Smooth muscle cell of trachea (primary cell): ENCODE data around the gene STX1B. TPM values are rescaled to one million over a fixed set of nuclear protein-coding genes. Genes with fewer than 3 reads are reported as not detected.

ENCODE experiments used
- total RNA-seq: library from RNA; depleted of rRNA; stranded (reverse); fragments of >200 nt; gene quantifications from 2 replicates; pipeline ENCODE4 v1.2.1, GENCODE V29; 2014

Gene STX1B
- total RNA-seq: 2.6 and 3.6 TPM in 2 replicates

DNA sequence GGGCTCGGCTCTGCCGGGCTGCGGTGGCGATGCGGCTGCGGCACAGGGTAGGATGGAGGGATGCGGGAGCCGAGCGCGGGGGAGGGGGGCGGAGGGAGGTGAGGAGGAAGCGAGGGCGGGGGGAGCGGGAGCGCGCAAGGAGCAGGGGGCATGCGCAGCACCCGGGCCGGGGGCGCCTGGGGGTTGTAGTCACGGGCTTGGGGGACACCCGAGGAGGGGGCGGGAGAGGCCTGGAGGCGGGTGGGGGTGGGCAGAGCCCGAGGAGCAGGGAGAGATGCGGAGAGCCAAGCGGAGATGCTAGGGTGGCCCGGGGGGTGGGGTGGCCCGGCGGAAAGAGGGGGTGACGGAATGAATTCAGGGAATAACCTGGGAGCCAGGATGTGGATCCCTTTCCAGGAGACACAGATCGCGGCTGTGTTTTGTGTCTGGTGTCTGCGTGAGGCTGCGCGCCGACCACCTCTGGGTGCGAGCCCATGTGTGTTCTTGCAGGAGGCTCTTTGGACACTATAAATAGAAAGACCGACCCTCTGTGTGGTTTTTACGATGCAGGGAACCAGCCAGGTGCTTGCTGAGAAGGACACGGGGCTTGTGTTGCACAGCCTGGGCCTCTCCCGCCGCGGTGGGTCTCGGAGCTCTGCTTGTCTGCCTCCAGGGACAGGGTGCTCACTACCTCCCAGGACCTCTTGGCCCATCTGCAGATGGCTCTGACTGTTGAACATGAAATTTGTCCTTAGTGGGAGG is at the start of gene STX1B:
Gene STX1B (minus strand): TSS at position 54 of the 741 bp plus-strand sequence. CDS start 242 bp downstream, outside the sequence.

DNA sequence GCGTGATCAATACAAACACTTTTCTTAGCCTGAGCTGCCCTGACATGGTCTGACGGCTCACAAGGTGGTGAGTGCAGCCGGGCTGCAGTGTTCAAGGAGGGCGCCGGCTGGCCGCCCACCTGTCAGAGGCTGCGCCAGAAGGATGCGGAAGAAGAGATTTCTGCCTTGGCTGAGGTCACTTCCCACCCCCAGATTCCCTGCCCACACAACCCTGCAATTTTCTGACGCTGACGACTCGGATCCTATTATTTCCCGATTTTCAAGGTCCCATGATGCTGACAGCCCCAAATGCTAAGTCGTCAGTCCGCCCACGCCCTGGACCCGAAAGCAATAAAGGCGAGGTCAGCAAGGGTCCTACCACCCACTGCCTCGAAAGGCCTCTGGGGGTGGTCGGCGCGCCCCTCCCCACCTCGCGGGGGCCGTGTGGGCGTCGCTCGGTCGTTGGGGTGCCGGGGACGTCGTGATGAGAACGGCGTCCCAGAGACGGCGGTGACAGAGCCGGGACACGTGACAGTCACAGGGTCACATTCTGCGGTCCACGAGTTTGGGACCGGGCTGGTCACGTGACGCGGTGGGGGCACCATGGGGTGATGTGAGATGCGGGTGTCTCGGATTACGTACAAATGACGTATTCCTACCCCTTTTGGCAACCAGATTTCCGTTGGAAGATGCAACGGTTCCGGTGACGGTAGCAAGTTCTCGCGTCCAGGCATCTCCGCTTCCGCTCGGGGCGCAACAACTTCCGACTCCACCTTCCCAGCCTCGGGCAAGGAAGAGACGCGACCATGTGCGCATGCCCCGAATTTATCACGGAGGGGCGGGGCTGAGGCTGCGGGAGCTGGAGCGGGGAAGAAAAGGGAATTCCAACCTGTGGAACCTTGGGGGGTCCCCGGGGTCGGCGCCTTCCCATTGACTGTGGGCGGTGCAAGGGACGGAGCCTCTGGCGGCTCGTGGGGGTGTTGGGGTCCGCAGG is 22.6 kb upstream of the STX1B start, which contains the start of gene STX4:
Gene STX4 (plus strand): TSS at position 823 of the 973 bp plus-strand sequence. CDS start 248 bp downstream, outside the sequence.

DNA sequence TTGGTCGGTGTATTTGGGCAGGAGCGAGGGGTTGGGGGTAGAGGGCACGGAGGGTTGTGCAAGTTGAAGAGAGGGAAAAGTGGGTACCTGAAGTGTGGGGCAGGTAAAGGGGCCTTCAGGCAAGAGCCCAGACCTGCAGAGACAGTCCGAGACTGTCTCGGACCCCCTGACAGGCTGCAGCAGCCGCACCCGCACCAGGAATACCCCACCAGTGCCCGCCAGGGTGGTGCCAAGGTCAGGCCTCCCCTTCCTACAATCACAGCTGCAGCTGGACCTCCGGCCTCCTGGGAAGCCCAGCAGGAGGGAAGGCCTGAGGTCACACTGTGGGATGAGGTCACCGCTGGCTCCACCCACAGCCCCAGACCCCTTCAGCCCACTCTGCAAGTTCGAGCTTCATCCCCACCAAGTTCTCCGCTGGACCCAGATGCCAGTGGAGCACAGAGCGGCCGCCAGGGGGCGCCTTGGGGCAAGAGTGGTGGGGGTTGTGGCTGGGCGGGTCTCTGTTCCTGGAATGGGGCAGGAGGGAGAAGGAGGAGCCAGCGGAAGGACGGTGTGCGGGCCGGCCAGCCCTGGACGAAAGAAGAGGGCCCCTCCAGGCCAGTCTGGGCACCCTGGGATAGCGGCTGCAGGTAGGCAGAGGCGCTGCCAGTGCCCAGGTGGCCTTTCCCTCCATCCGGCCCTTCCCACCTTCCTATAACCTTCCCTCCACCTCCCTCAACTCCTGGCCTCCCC is 25.6 kb downstream of the STX1B start, which contains the start of gene HSD3B7:
Gene HSD3B7 (plus strand): TSS at position 539 of the 732 bp plus-strand sequence. CDS start 452 bp downstream, outside the sequence.

DNA sequence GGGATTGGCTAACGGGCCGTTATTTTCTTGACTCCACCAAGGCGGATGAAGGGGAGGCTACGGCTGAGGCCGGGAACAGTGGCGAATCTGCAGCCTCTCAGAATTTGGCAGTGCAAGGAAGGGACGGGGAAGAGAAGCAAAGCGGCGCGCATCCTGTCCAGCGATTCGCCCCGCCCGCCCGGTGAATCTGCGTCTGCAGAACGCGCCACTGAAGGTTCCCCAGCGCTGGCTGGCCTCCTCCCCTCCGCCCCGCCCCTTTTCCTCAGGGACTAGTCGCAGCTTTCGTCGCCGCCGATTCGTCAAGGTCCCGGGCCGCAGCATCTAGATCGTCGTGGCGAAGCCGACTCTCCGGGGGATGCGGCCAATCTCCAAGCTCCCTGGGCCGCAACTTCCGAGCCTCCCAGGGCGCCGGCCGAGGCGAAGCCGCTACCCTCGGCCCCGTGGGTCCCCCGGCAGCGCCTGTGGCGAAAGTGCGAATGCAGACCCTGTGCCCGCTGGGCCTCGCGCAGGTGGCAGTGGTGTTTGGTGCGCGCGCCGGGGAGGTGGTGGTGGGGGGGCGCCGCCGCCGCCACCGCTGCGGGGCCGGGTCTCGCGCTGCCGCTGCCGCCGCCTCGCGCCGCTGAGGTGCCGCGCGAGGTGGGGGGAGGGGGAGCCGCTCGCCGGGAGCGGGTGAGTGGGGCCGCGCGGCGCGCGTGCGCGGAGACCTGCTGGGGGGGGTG is 52.8 kb downstream of the STX1B start, which contains the start of gene SETD1A:
Gene SETD1A (plus strand): TSS at position 299 of the 719 bp plus-strand sequence. CDS start 978 bp downstream, outside the sequence.

DNA sequence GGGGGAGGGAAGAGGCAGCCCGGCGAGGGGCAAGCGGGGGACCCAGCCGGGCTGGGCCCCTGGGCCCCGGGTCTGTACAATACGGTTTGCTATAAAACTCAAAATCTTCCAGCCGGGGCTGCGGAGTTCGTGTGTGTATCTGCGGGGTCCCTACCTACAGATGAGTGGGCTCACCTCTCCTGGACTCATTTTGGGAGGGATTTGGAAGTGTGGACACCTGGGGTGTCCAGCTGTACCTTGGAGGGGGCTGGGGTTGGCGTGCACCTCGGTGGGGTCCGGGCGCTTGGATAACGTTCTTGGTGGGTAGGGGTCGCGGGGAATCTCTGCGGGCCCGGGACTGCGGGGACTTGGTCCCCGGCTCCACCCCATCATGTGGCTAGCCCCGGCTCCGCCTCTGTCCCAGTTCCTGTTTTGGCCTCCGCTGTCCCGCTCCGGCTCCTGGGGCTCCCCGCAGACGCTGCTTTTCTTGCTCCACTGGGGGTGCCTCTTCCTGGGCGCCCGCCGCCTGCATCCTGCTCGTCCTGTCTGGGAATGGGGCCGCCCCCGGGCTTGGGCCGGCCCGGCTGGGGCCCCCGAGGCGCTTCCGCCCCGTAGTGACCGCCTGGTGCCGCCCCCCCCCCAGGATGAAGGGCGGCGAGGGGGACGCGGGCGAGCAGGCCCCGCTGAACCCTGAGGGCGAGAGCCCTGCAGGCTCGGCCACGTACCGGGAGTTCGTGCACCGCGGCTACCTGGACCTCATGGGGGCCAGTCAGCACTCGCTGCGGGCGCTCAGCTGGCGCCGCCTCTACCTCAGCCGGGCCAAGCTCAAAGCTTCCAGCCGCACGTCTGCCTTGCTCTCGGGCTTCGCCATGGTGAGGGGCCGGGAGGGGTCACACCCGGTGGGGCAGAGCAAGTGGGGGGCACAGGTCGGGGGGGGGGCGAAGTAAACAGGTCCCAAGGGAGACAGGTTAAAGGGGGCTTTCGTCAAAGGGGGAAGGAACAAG is 61.5 kb downstream of the STX1B start, which contains the start of gene ORAI3:
Gene ORAI3 (plus strand): TSS at position 402 of the 983 bp plus-strand sequence. CDS start 222 bp downstream, at position 624.

Other genes starting within 250 kb of the STX1B start
- 0.66 and 2.9 TPM in 2 replicates for gene CFAP119, start 248.6 kb downstream of the STX1B start, total RNA-seq
- gene RNF40, start 248.3 kb downstream of the STX1B start, total RNA-seq: 81.9 and 103 TPM in 2 replicates
- 10.5 and 14.7 TPM in 2 replicates for gene ZNF629, start 223.4 kb downstream of the STX1B start, total RNA-seq
- 40.5 and 50.5 TPM in 2 replicates for gene BCL7C, start 116.6 kb downstream of the STX1B start, total RNA-seq
- gene CTF1, start 114.0 kb downstream of the STX1B start, total RNA-seq: 3.3 and 6.1 TPM in 2 replicates
- gene FBXL19, start 87.1 kb downstream of the STX1B start, total RNA-seq: 21.1 and 28.4 TPM in 2 replicates
- 59.5 and 97.1 TPM in 2 replicates for gene ORAI3, start 61.6 kb downstream of the STX1B start, total RNA-seq
- gene SETD1A, start 52.9 kb downstream of the STX1B start, total RNA-seq: 3.8 and 7.1 TPM in 2 replicates
- 49.7 and 76.7 TPM in 2 replicates for gene HSD3B7, start 25.4 kb downstream of the STX1B start, total RNA-seq
- gene STX4, start 22.9 kb upstream of the STX1B start, total RNA-seq: 27.5 and 32.3 TPM in 2 replicates
- gene ZNF668, start 63.6 kb upstream of the STX1B start, total RNA-seq: 11.1 and 12.7 TPM in 2 replicates
- 13.5 and 22.7 TPM in 2 replicates for gene ZNF646, start 63.8 kb upstream of the STX1B start, total RNA-seq
- gene PRSS53, start 78.3 kb upstream of the STX1B start, total RNA-seq: 2.5 and 2.8 TPM in 2 replicates
- 128 and 152 TPM in 2 replicates for gene VKORC1, start 84.2 kb upstream of the STX1B start, total RNA-seq
- 26.5 and 39.5 TPM in 2 replicates for gene BCKDK, start 97.7 kb upstream of the STX1B start, total RNA-seq
- gene KAT8, start 107.0 kb upstream of the STX1B start, total RNA-seq: 37.2 and 39.0 TPM in 2 replicates
- gene PRSS8, start 125.1 kb upstream of the STX1B start, total RNA-seq: not detected in 2 replicates
- 0.17 and 0.29 TPM in 2 replicates for gene PRSS36, start 139.4 kb upstream of the STX1B start, total RNA-seq
- gene FUS, start 169.5 kb upstream of the STX1B start, total RNA-seq: 43.7 and 107 TPM in 2 replicates
- 120 and 136 TPM in 2 replicates for gene PYCARD, start 192.1 kb upstream of the STX1B start, total RNA-seq
- not detected in 2 replicates for gene TRIM72, start 203.5 kb upstream of the STX1B start, total RNA-seq
- not detected in 2 replicates for gene PYDC1, start 206.5 kb upstream of the STX1B start, total RNA-seq
- not detected in 2 replicates for gene ITGAM, start 249.3 kb upstream of the STX1B start, total RNA-seq